ENCODE data around the gene SRCAP. TPM values are rescaled to one million over a fixed set of nuclear protein-coding genes. Genes with fewer than 3 reads are reported as not detected.
A peak's percentile ranks its signal among the peaks of the same experiment; 100 is the strongest.

The SRCAP gene
- total RNA-seq: 90.4 and 91.6 TPM in 2 replicates

DNA sequence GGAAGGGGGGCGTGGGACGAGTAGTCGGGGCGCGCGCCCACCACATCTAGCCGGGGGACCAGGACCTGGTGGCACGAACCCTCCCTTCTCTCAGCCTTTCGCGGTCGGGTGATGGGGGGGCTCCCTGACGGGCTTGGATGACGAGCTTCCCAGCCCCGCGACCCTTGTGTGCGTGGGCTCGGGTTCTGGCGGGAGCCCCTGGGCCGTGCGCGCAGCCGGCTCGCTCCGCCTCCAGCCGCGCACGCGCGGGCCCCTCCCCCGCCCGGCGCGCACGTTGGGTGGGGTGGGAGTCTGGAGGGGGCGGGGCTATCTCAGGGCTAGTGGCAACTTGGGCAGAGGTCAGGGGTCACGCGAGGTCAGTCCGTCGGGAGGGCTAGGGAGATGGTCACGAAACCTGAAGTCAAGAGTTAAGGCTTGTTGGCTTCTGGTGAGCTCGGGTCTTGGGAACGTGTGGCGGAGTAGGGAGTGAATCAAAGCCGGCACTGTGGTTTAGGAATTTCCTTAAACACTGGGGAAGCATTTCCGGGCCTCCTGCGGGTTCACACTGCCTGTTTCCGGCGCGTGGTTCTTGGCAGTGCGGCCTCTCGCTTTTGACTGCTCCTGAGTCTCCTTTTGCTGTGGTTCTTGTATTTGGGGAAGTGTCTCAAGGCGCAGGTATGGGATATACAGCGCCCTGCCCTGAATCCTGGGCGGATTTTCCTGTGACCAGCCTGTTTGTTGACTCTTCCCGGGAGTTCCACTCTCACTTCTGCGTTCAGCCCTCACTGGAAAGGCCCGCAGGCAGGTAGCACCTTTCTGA, at the start of gene SRCAP:
Gene SRCAP, plus strand, starts transcription at position 356 of the 799 bp plus-strand sequence. CDS start 1,654 bp downstream, outside the sequence.
- Mint-ChIP-seq H3K27me3 (no peaks in the 10 kb centered on the region), H3K4me3 (peak within 1 kb of the TSS; percentile 97), H3K27ac (peak within 1 kb of the TSS; percentile 100), H3K36me3 (ENCODE audit: low read depth) (peaks cover 31% of the 10 kb centered on the region), H3K9me3 (no peaks in the 10 kb centered on the region), H3K4me1 (peaks cover 28% of the 10 kb centered on the region)
- intact Hi-C loops (cut with micrococcal nuclease): loop anchor here (1.0 to 2.0 kb wide), 8 partner anchors 14 to 702 kb away; partner anchors contain the start of genes CFAP119, FBRS, INO80E and PHKG2
- DNase-seq: peak; percentile 96

DNA sequence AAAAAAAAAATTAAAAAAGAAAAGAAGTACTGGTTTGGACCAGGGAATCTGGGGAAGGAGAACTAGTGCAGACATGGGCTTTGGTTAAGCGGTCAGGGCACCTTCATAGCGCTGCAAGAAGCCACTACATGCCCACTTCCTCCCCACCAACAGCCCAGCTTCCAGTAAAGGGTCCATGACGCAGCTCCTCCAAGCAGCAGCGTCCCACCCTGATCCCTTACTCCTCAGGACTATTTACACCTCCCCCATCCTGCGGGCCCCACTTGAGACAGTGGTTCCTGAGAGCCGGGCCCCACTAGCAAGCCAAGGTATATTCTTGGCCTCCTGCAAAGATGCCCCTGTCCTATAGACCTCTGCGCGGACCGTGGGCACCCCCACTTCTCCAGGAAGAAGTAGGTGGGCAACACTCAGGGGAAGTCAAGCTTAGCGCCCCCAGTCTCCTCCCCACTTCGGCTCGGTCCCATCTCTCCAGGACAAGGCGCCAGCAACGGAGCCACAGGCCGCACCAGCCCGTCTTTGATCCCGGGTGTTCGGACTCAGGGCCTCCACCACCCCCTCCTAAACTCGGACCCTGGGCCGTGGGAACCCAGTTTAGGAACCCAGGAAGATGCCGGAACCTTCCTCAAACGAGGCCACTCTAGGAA, 49.1 kb upstream of the SRCAP start:
- intact Hi-C loops (cut with micrococcal nuclease): loop anchor here (1.0 to 10.0 kb wide), 11 partner anchors 8 to 1225 kb away; partner anchors contain the start of genes FBRS, FBXL19, HIRIP3 and INO80E
- DNase-seq: peak; percentile 80
- H3K27ac Mint-ChIP-seq: peak overlapping the region; percentile 92
- peaks cover 2% of the 10 kb centered on the region for H3K27me3 Mint-ChIP-seq
- peaks cover 26% of the 10 kb centered on the region for H3K4me1 Mint-ChIP-seq
- H3K36me3 Mint-ChIP-seq (ENCODE audit: low read depth): peaks cover 23% of the 10 kb centered on the region
- H3K4me3 Mint-ChIP-seq: peak overlapping the region; percentile 95
- H3K9me3 Mint-ChIP-seq: no peaks in the 10 kb centered on the region

GRCh38 chr16:30650369-30651123, 48.4 kb upstream of the SRCAP start, which contains the start of gene PRR14:
TSS of gene PRR14 (plus strand) at chr16:30650960. CDS start at chr16:30651646, 686 bp downstream.
- peaks cover 28% of the 10 kb centered on the region for H3K36me3 Mint-ChIP-seq (ENCODE audit: low read depth)
- intact Hi-C loops (cut with micrococcal nuclease): loop anchor here (1.0 to 10.0 kb wide), 11 partner anchors 8 to 1224 kb away; partner anchors contain the start of genes FBRS, FBXL19, HIRIP3 and INO80E
- no peaks in the 10 kb centered on the region for H3K9me3 Mint-ChIP-seq
- H3K4me3 Mint-ChIP-seq: peak within 1 kb of the TSS; percentile 95
- H3K27me3 Mint-ChIP-seq: peaks cover 2% of the 10 kb centered on the region
- peak within 1 kb of the TSS; percentile 92 for H3K27ac Mint-ChIP-seq
- DNase-seq: peak; percentile 99
- peaks cover 28% of the 10 kb centered on the region for H3K4me1 Mint-ChIP-seq

- Mint-ChIP-seq H3K9me3 (no peaks in the 10 kb centered on the region), H3K27me3 (no peaks in the 10 kb centered on the region), H3K36me3 (ENCODE audit: low read depth) (peaks cover 36% of the 10 kb centered on the region), H3K4me1 (peaks cover 30% of the 10 kb centered on the region), H3K4me3 (peak overlapping the region; percentile 95), H3K27ac (peak overlapping the region; percentile 92)
- DNase-seq: peak; percentile 94
- intact Hi-C loops (cut with micrococcal nuclease): loop anchor here (2.0 to 10.0 kb wide), 8 partner anchors 41 to 1223 kb away; partner anchors contain the start of genes FBXL19, HIRIP3, INO80E and PHKG2
Measured at GRCh38 chr16:30651124-30652004, 47.6 kb upstream of the SRCAP start.

DNA sequence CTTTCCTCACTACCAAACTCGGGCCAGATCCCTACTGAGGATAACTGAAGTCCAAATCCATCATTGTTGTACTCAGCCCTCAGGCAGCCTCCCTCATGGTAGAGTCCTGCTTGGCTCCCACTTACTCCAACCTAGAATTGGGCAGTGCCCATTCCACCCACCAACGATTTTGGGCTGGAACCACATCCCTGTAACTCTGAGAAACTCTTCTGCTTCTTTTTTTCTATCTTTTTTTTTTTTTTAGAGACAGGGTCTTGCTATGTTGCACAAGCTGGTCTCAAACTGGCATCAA, 47.0 kb upstream of the SRCAP start:
- H3K27me3 Mint-ChIP-seq: no peaks in the 10 kb centered on the region
- H3K4me3 Mint-ChIP-seq: peak overlapping the region; percentile 95
- H3K36me3 Mint-ChIP-seq (ENCODE audit: low read depth): peaks cover 40% of the 10 kb centered on the region
- intact Hi-C loops (cut with micrococcal nuclease): loop anchor here (10.0 kb wide), 3 partner anchors 93 to 1223 kb away; partner anchors contain the start of genes HIRIP3, INO80E, PHKG2 and ZNF267
- peak overlapping the region; percentile 91 for H3K27ac Mint-ChIP-seq
- DNase-seq: no peak
- no peaks in the 10 kb centered on the region for H3K9me3 Mint-ChIP-seq
- peaks cover 36% of the 10 kb centered on the region for H3K4me1 Mint-ChIP-seq

DNA sequence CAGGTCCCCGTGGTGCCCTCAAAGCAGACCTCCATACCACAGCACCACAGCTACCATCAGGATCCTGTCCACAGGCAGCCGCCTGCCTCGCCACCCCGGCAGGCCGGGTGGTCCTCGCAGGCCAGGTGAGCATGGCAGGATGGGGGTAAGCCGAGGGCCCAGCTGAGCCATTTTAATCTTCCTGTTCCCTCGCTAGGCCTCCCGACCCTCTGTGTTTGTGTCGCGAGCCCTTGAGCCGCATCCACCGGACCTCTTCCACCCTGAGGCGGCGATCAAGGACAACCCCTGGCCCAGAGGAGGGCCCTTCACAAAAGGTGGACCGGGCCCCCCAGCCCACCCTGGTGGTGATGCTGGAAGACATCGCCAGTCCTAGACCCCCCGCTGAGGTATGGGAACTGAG, 46.3 kb upstream of the SRCAP start:
- Mint-ChIP-seq H3K27ac (peak overlapping the region; percentile 91), H3K4me1 (peaks cover 44% of the 10 kb centered on the region), H3K36me3 (ENCODE audit: low read depth) (peaks cover 46% of the 10 kb centered on the region), H3K9me3 (no peaks in the 10 kb centered on the region), H3K4me3 (peak overlapping the region; percentile 95), H3K27me3 (no peaks in the 10 kb centered on the region)
- DNase-seq: peak; percentile 64
- intact Hi-C loops (cut with micrococcal nuclease): loop anchor here (10.0 kb wide), 3 partner anchors 92 to 1222 kb away; partner anchors contain the start of genes HIRIP3, INO80E, PHKG2 and ZNF267

GRCh38 chr16:30654856-30655255, 44.1 kb upstream of the SRCAP start:
- intact Hi-C loops (cut with micrococcal nuclease): loop anchor here (5.0 to 10.0 kb wide), 6 partner anchors 90 to 1220 kb away; partner anchors contain the start of genes CFAP119, HIRIP3, INO80E and PHKG2
- H3K9me3 Mint-ChIP-seq: no peaks in the 10 kb centered on the region

DNA sequence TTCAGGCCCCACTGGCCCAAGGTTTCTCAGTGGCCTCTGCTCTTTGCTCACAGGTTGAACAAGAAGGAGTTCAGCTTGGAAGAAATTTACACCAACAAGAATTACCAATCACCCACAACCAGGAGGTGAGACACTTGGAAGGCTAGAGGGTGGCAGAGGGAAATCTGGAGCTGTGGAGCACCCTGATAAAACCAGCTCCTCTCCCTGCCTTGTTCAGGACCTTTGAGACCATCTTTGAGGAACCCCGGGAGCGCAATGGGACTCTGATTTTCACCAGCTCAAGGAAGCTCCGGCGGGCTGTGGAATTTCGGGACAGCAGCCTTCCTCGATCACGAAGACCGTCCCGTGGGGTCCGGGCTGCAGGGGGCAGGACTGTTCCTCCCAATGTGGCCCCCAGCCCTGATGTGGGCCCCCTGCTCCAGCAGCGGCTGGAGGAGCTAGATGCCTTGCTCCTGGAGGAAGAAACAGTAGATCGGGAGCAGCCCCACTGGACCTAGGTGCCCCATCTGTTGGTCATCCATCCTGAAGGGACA, 43.1 kb upstream of the SRCAP start:
- Mint-ChIP-seq H3K4me1 (peaks cover 40% of the 10 kb centered on the region), H3K27ac (peak overlapping the region; percentile 51), H3K9me3 (no peaks in the 10 kb centered on the region), H3K27me3 (no peaks in the 10 kb centered on the region), H3K36me3 (ENCODE audit: low read depth) (peaks cover 55% of the 10 kb centered on the region), H3K4me3 (no peak overlapping the region)
- intact Hi-C loops (cut with micrococcal nuclease): loop anchor here (5.0 to 10.0 kb wide), 6 partner anchors 89 to 1219 kb away; partner anchors contain the start of genes CFAP119, HIRIP3, INO80E and PHKG2
- DNase-seq: no peak

More at GRCh38 chr16:30654856-30655255, 44.1 kb upstream of the SRCAP start:
- no peak for DNase-seq
- Mint-ChIP-seq H3K36me3 (ENCODE audit: low read depth) (peaks cover 49% of the 10 kb centered on the region), H3K27me3 (no peaks in the 10 kb centered on the region), H3K4me1 (peaks cover 42% of the 10 kb centered on the region), H3K27ac (no peak overlapping the region), H3K4me3 (no peak overlapping the region)

DNA sequence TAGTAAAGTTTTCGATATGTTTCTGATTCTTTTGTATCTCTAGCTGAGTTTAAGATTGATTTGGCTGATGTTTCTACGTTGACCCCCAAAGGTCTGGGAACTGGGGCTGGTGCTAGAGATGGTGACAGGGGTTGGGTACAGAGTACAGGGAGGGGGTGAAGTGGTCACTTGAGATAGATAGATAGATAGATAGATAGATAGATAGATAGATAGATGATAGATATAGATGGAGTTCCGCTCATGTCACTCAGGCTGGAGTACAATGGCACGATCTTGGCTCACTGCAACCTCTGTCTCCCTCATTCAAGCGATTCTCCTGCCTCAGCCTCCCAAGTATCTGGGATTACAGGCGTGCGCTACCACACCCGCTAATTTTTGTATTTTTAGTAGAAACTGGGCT, 42.6 kb upstream of the SRCAP start:
- Mint-ChIP-seq H3K9me3 (no peaks in the 10 kb centered on the region), H3K36me3 (ENCODE audit: low read depth) (peaks cover 60% of the 10 kb centered on the region), H3K27me3 (no peaks in the 10 kb centered on the region), H3K4me3 (peak overlapping the region; percentile 62), H3K4me1 (peaks cover 43% of the 10 kb centered on the region), H3K27ac (peak overlapping the region; percentile 73)
- DNase-seq: no peak
- intact Hi-C loops (cut with micrococcal nuclease): loop anchor here (5.0 to 10.0 kb wide), 6 partner anchors 88 to 1218 kb away; partner anchors contain the start of genes CFAP119, HIRIP3, INO80E and PHKG2

DNA sequence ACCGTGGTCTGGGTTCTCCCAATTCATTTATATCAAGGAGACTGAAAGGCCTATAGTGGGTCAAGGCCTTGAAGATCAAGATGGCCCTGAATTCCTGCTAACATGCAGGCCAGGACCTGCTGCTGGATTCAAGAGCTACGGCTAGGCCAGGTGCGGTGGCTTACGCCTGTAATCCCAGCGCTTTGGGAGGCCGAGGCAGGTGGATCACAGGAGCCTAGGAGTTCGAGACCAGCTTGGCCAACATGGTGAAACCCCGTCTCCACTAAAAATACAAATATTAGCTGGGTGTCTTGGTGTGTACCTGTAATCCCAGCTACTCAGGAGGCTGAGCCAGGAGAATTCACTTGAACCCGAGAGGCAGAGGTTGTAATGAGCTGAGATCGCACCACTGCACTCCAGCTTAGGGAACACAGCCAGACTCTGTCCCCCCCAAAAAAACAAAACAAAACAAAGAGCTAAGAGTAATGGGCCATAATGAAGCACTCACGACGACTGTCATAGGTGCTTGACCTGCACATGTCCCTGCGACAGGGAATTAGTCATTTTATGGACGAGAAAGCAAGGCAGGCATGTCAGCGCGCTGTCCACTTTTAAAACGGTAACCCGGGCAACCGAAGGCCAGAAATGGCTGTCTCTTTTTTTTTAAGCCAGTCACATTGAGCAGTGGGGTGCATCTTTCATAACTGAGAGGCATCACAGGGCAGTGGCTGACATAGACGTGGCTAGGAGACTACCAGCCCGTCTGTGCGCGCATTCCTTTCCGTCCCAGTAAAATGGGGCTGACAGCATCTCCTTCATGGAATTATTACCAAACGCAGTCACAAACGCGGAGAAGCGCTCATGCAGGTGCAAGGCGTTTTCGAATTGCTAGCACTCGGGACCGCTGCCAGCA, 41.8 kb upstream of the SRCAP start:
- Mint-ChIP-seq H3K4me3 (peak overlapping the region; percentile 81), H3K27ac (peak overlapping the region; percentile 100), H3K27me3 (no peaks in the 10 kb centered on the region), H3K36me3 (ENCODE audit: low read depth) (peaks cover 64% of the 10 kb centered on the region), H3K4me1 (peaks cover 46% of the 10 kb centered on the region), H3K9me3 (no peaks in the 10 kb centered on the region)
- DNase-seq: no peak
- intact Hi-C loops (cut with micrococcal nuclease): loop anchor here (5.0 to 10.0 kb wide), 6 partner anchors 88 to 1218 kb away; partner anchors contain the start of genes CFAP119, HIRIP3, INO80E and PHKG2

Measured in activated CD4-positive, alpha-beta T cell treated with anti-CD3 and anti-CD28 coated beads, Interleukin-2, amount 10 ng/mL, durations not matched to agents 24 days and 14 days (primary cell).